Type B pancreatic cell (in vitro differentiated cells): ENCODE data around the gene PEAK3. TPM values are rescaled to one million over a fixed set of nuclear protein-coding genes. Genes with fewer than 3 reads are reported as not detected.

Experiments used
- DNase-seq: peaks from one replicate; pipeline ENCODE4 v3.0.0; 2021; ENCODE audit warnings: mixed read lengths; ENCODE audit not compliant: unreplicated experiment; ENCODE audit errors: extremely low spot score
- H3K27ac Mint-ChIP-seq: 2 replicates; pipeline ENCODE4 v1.8.0; 2021; ENCODE audit warnings: mild to moderate bottlenecking, mixed read lengths
- H3K27me3 Mint-ChIP-seq: 2 replicates; pipeline ENCODE4 v1.8.0; 2021; ENCODE audit warnings: mixed read lengths
- H3K36me3 Mint-ChIP-seq: 2 replicates; pipeline ENCODE4 v1.8.0; 2021; ENCODE audit warnings: mixed read lengths
- H3K4me1 Mint-ChIP-seq: one replicate; pipeline ENCODE4 v1.8.0; 2021; ENCODE audit warnings: mixed read lengths; ENCODE audit not compliant: unreplicated experiment
- H3K4me3 Mint-ChIP-seq: 2 replicates; pipeline ENCODE4 v1.8.0; 2021; ENCODE audit warnings: mild to moderate bottlenecking, mixed read lengths
- H3K9me3 Mint-ChIP-seq: 2 replicates; pipeline ENCODE4 v1.8.0; 2021; ENCODE audit warnings: mixed read lengths
- total RNA-seq: library from RNA; stranded (reverse); gene quantifications from 2 replicates; pipeline ENCODE4 v1.2.1, GENCODE V29; 2021; ENCODE audit warnings: low replicate concordance
- TF ChIP-seq, protein P1 (sequence below): fragments of 200-600 bp; sonication (generic); conservative IDR thresholded peaks from 2 replicates; pipeline ENCODE4 v1.5.0; 2021; ENCODE audit warnings: antibody characterized with exemption, mild to moderate bottlenecking

Gene PEAK3
- total RNA-seq, 1 donor from 2014 or later = not detected

- peaks cover 10% of the 10 kb centered on the region for H3K27me3 Mint-ChIP-seq
- H3K36me3 Mint-ChIP-seq = no peaks in the 10 kb centered on the region
- H3K27ac Mint-ChIP-seq = no peak overlapping the region
- TF ChIP-seq, protein P1, sequence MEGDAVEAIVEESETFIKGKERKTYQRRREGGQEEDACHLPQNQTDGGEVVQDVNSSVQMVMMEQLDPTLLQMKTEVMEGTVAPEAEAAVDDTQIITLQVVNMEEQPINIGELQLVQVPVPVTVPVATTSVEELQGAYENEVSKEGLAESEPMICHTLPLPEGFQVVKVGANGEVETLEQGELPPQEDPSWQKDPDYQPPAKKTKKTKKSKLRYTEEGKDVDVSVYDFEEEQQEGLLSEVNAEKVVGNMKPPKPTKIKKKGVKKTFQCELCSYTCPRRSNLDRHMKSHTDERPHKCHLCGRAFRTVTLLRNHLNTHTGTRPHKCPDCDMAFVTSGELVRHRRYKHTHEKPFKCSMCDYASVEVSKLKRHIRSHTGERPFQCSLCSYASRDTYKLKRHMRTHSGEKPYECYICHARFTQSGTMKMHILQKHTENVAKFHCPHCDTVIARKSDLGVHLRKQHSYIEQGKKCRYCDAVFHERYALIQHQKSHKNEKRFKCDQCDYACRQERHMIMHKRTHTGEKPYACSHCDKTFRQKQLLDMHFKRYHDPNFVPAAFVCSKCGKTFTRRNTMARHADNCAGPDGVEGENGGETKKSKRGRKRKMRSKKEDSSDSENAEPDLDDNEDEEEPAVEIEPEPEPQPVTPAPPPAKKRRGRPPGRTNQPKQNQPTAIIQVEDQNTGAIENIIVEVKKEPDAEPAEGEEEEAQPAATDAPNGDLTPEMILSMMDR = no peak
- H3K4me3 Mint-ChIP-seq = no peak overlapping the region
- no peak for DNase-seq
- no peaks in the 10 kb centered on the region for H3K9me3 Mint-ChIP-seq
- peaks cover 3% of the 10 kb centered on the region for H3K4me1 Mint-ChIP-seq
These were observed 29.7 kb downstream of the PEAK3 start for GRCh38 chr19:2252055-2252796.

- Mint-ChIP-seq H3K27ac (no peak overlapping the region), H3K4me1 (peaks cover 3% of the 10 kb centered on the region), H3K4me3 (no peak overlapping the region), H3K36me3 (no peaks in the 10 kb centered on the region), H3K27me3 (peaks cover 10% of the 10 kb centered on the region), H3K9me3 (no peaks in the 10 kb centered on the region)
- TF ChIP-seq, protein P1 = no peak
- DNase-seq = no peak
These were observed 30.6 kb downstream of the PEAK3 start for GRCh38 chr19:2251106-2252054.

- Mint-ChIP-seq H3K27ac (no peak overlapping the region), H3K27me3 (peaks cover 10% of the 10 kb centered on the region), H3K4me1 (peaks cover 3% of the 10 kb centered on the region), H3K4me3 (no peak overlapping the region), H3K36me3 (no peaks in the 10 kb centered on the region), H3K9me3 (no peaks in the 10 kb centered on the region)
- TF ChIP-seq, protein P1 = no peak
- DNase-seq = no peak
These were observed 31.2 kb downstream of the PEAK3 start for GRCh38 chr19:2250766-2251105.

- peaks cover 10% of the 10 kb centered on the region for H3K27me3 Mint-ChIP-seq
- TF ChIP-seq, protein P1 = no peak
- DNase-seq = no peak
- no peaks in the 10 kb centered on the region for H3K36me3 Mint-ChIP-seq
- no peak overlapping the region for H3K27ac Mint-ChIP-seq
- H3K4me1 Mint-ChIP-seq = peaks cover 3% of the 10 kb centered on the region
- H3K4me3 Mint-ChIP-seq = no peak overlapping the region
- no peaks in the 10 kb centered on the region for H3K9me3 Mint-ChIP-seq
These were observed 31.9 kb downstream of the PEAK3 start for GRCh38 chr19:2249880-2250765.
